Daoy (cell line): ENCODE data around the gene PCGF1. TPM values are rescaled to one million over a fixed set of nuclear protein-coding genes. Genes with fewer than 3 reads are reported as not detected.
"Not testable (repeated sequence)": the region's sequence is repeated elsewhere in the genome, so short reads cannot be mapped to it uniquely, and the experiment has no call there.

Source experiments
- DNase-seq: peaks from one replicate; pipeline ENCODE4 v3.0.0-alpha.2; 2015; ENCODE audit warnings: low read depth
- total RNA-seq: library from RNA; depleted of rRNA; stranded (reverse); fragments of >200 nt; shearing (Covaris generic); gene quantifications from 2 replicates; pipeline ENCODE4 v1.2.3, GENCODE V29; 2014; rRNA removed

The PCGF1 gene
- total RNA-seq, 1 experiment from 2014 or later, result 42.1 TPM

- peak; percentile 97 for DNase-seq
These were observed 35.2 kb downstream of the PCGF1 start, which contains the start of gene MRPL53 for GRCh38 chr2:74472086-74472944. TSS of gene MRPL53 (minus strand) at chr2:74472680. CDS start at chr2:74472660, 20 bp downstream.

DNA sequence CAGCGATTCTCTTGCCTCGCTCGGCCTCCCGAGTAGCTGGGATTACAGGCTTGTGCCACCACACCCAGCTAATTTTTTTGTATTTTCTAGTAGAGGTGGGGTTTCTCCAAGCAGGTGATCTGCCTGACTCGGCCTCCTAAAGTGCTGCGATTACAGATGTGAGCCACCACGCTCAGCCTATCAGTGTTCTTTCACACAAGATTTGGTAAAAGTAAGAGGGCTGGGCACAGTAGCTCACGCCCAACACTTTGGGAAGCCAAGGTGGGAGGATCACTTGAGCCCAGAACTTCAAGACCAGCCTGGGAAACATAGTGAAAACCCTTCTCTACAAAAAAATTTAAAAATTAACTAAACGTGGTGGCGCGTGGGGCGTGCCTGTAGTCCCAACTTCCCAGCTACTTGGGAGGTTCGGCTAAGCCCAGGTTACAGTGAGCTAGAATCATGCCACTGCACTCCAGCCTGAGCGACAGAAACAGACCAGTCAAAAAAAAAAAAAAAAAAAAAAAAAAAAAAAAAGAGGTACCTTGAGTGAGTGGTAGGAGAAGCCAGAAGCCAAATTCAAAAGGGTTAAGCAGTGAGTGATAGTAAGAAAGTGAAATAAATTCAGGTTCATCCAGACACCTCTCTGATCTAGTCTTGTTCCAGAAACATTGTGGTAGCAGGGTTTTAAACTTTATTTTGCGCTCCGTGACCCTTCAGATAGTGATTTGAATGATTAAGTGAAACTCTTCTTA, 36.0 kb downstream of the PCGF1 start:
- no peak for DNase-seq

DNA sequence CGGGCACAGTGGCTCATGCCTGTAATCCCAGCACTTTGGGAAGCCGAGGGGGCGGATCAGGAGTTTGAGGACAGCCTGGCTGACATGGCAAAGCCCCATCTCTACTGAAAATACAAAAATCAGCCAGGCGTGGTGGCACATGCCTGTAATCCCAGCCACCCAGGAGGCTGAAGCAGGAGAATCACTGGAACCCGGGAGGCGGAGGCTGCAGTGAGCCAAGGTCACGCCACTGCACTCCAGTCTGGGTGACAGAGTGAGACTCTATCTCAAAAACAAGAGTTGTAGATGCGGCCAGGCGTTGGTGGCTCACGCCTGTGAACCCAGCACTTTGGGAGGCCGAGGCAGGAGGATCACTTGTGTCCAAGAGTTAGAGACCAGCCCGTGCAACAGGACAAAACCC, 36.8 kb downstream of the PCGF1 start:
- DNase-seq, result not testable (repeated sequence)

DNA sequence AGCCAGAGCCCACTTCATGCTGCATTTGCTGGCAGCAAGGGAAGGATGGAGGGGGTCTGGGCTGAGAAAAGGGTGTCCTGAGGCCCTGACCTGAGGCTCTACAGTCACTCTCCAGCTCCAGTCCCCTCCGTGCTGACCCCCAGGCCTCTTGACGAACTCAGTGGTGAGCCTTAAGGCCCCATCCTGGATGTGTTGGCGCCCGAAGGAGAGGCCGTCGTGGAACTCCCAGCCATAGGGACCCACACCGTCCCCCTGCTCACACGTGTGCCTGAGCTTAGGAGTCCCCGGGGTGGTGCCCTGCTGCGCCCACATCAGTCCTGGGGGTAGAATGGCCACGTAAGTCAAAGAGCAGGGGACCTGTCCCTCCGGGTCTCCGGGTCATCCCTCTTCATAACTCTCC, 43.1 kb downstream of the PCGF1 start:
- DNase-seq, result no peak

- no peak for DNase-seq
These were observed 44.7 kb downstream of the PCGF1 start for GRCh38 chr2:74462786-74463105.

DNA sequence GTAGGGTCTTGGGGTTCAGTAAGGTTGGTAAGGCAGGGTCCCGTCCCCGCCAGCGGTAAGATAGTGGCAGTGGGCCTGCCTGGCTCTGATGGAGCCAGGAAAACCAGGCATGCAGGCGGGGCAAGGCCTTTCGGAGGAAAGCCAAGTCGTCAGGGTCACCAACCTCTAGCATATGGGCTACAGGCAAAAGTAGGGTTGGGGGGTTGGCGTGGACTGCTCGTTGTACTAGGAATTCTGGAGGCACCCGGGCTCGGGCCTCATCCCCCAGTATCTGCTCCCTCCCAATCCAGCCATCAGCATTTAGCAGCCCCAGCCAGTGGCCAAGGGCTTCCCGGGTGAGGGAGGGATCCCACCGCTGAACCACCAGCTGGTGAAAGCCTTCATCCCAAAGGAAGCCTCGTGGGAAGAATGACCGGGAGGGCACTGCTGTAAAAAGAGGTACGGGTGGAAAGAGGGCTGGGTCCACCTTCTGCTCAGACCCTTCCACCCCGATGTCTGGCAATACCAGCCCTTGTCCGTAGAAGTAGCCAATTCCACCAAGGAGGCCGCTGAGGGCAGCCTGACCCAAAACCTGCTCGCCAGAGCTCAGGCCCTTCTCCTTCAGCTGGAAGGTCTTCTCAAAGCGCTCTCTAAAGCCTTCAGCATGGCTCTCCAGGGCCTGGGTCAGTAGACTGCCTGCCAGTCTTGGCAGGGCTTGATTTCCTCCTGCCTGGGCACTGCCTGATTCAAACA, 45.3 kb downstream of the PCGF1 start:
- no peak for DNase-seq

DNA sequence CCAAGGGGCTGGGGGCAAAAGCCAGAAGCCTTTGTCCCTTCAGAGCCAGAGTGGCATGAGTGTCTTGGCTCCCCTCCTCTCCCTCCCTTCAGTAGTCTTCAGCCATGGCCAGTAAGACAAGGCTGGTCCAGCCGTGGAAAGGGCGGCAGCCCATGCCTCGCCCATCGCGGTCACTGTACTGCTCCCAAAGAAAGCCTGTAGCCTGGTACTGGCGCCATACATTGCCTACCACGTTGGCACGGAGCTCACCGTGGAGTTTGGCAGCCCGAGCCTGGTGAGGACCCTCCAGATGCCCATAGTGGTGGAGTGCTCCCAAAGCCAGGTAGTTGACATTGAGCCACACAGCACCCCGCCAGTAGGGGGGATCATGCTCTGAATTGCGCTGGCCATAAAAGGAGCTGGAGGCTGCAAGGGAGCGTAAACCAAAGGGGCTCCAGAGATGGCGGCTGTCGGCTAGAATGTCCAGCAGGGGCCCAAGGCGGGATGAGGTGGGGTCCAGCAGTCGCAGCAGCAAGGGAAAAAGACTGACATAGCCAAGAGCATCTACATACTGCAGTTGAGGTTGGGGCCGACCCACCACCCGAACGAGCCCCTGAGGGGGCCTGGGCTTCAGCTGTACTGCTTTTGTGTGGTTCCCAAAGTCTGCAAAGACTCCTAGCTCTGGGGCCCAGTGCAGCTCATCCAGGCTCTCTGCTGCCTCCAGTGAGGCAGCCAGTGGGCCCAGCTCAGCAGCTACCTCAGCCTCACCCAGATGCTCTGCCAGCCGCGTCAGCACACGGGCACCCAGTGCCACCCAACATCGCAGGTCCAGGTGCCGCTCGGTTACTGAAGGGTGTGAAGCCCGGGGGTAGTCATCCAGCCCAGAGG, 46.1 kb downstream of the PCGF1 start:
- no peak for DNase-seq

DNA sequence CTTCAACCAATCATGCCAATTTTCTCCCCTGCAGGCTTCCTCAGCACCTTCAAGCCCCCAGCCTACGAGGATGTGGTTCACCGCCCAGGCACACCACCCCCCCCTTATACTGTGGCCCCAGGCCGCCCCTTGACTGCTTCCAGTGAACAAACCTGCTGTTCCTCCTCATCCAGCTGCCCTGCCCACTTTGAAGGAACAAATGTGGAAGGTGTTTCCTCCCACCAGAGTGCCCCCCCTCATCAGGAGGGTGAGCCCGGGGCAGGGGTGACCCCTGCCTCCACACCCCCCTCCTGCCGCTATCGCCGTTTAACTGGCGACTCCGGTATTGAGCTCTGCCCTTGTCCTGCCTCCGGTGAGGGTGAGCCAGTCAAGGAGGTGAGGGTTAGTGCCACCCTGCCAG, 47.3 kb downstream of the PCGF1 start:
- not testable (repeated sequence) for DNase-seq

DNA sequence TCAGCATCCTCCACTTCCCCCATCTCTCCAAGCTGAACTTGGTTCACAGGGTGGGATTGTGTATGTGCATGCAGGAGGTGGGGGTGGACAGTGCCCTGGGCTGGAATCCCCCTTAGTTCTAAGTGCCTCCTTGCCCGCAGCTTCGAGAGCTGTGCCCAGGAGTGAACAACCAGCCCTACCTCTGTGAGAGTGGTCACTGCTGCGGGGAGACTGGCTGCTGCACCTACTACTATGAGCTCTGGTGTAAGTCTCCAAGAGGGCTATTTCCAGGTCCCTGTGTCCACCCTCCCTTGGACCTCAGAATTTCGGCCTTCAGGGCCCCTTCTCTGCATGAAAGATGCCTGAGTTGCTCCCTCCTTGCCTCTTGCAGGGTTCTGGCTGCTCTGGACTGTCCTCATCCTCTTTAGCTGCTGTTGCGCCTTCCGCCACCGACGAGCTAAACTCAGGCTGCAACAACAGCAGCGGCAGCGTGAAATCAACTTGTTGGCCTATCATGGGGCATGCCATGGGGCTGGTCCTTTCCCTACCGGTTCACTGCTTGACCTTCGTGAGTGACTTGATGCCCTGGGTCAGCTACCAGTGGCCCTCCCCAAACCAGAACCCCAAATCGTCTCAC, 47.9 kb downstream of the PCGF1 start:
- DNase-seq, result not testable (repeated sequence)

DNA sequence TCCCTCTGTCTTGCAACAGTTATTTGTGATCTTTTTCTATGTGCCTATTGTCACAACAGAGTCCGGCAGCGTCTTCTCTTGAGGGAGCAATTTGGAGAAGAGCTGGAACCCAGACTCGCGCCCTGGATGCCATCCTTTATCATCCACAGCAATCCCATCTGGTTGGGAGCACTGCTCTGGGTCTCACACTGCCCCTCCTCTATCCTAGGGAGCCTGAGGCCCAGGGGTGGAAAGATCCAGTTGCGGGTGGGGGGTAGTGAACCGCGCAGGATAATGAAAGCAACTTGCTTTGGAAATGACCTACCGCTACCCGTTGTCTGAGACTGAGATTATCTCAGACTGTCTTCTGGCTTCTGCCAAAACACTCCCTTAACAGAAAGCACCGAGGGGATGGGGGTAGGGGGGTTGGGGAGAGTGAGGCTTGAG, 48.5 kb downstream of the PCGF1 start:
- no peak for DNase-seq

GRCh38 chr2:74458132-74458937, 49.2 kb downstream of the PCGF1 start, which contains the start of gene WBP1:
TSS of gene WBP1 (plus strand) at chr2:74458438. CDS start at chr2:74458603, 165 bp downstream.
- DNase-seq, result peak; percentile 100

DNA sequence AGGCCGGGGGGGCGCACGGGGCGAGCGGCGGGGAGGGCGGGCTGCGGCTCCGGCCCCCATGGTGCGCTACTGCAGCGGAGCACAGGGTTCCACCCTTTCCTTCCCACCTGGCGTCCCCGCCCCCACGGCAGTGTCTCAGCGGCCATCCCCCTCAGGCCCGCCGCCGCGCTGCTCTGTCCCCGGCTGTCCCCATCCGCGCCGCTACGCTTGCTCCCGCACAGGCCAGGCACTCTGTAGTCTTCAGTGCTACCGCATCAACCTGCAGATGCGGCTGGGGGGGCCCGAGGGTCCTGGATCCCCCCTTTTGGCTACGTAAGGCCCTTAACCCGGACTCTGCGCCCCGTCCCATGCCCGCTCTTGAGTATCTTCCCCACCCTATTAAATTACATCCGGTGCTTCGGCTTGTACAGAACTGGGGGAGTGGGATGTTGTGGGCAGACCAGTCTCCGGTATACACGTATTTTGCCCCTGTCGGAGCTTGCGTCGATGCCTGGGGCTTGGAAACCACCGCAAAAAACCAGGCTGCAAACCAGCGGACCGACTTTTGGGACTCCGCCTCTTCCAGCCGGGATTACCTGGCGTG, 49.9 kb downstream of the PCGF1 start:
- peak; percentile 73 for DNase-seq

DNA sequence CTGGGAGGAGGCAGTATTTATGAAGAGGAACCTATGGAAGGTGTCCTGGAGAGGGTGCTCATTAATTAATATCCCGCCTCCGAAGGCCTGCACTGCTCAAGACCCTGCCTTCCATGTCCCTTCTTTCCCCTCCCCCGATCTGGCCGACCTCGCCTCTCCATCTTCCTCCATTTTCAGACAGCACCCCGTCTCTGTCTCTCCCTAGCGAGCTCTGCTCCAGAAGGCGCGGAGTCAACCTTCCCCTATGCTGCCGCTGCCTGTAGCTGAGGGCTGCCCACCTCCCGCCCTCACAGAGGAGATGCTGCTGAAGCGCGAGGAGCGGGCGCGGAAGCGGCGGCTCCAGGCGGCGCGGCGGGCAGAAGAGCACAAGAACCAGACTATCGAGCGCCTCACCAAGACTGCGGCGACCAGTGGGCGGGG, 50.4 kb downstream of the PCGF1 start:
- DNase-seq, result no peak

Other genes starting within 250 kb of the PCGF1 start
- 0.17 TPM in 1 of 2 replicates, not detected in the other for gene SLC4A5, start 164.3 kb downstream of the PCGF1 start, total RNA-seq
- gene DCTN1, start 127.4 kb downstream of the PCGF1 start, total RNA-seq, result 74.5 and 74.8 TPM in 2 replicates
- 1.4 TPM in 2 replicates for gene C2orf81, start 86.1 kb downstream of the PCGF1 start, total RNA-seq
- 62.2 and 68.1 TPM in 2 replicates for gene WDR54, start 86.0 kb downstream of the PCGF1 start, total RNA-seq
- gene RTKN, start 65.8 kb downstream of the PCGF1 start, total RNA-seq, result 5.4 and 6.9 TPM in 2 replicates
- gene INO80B, start 52.6 kb downstream of the PCGF1 start, total RNA-seq, result 13.8 and 17.8 TPM in 2 replicates
- 30.9 and 37.0 TPM in 2 replicates for gene WBP1, start 49.3 kb downstream of the PCGF1 start, total RNA-seq
- 45.2 and 52.4 TPM in 2 replicates for gene MOGS, start 42.3 kb downstream of the PCGF1 start, total RNA-seq
- 41.5 and 43.9 TPM in 2 replicates for gene MRPL53, start 35.0 kb downstream of the PCGF1 start, total RNA-seq
- 8.5 and 8.9 TPM in 2 replicates for gene CCDC142, start 24.7 kb downstream of the PCGF1 start, total RNA-seq
- 19.4 and 26.3 TPM in 2 replicates for gene TTC31, start 24.6 kb downstream of the PCGF1 start, total RNA-seq
- gene LBX2, start 8.1 kb downstream of the PCGF1 start, total RNA-seq, result 0.97 and 1.7 TPM in 2 replicates
- 0.77 TPM in 1 of 2 replicates, not detected in the other for gene TLX2, start 6.8 kb upstream of the PCGF1 start, total RNA-seq
- 1.1 TPM in 1 of 2 replicates, not detected in the other for gene DQX1, start 18.5 kb upstream of the PCGF1 start, total RNA-seq
- gene AUP1, start 22.0 kb upstream of the PCGF1 start, total RNA-seq, result 135 TPM in 2 replicates
- 41.2 and 44.8 TPM in 2 replicates for gene HTRA2, start 22.2 kb upstream of the PCGF1 start, total RNA-seq
- 54.5 and 62.0 TPM in 2 replicates for gene LOXL3, start 46.2 kb upstream of the PCGF1 start, total RNA-seq
- 19.8 and 20.6 TPM in 2 replicates for gene DOK1, start 47.0 kb upstream of the PCGF1 start, total RNA-seq
- not detected in 2 replicates for gene M1AP, start 140.6 kb upstream of the PCGF1 start, total RNA-seq
- 3.4 and 4.2 TPM in 2 replicates for gene SEMA4F, start 146.6 kb upstream of the PCGF1 start, total RNA-seq